H1 (cell line): ENCODE measurements around the gene GBA2. TPM values are rescaled to one million over a fixed set of nuclear protein-coding genes. Genes with fewer than 3 reads are reported as not detected.
A peak's percentile ranks its signal among the peaks of the same experiment; 100 is the strongest.

ENCODE experiments used
- CTCF ChIA-PET: fragments of 300-600 bp; sonication (Branson Sonifier 250); formaldehyde crosslinking; loops from one replicate; lab custom pipeline; 2021; ENCODE audit not compliant: partially characterized antibody; lab: Charles Lee
- POLR2A ChIA-PET: fragments of 300-600 bp; sonication (Branson Sonifier 250); formaldehyde crosslinking; loops from one replicate; lab custom pipeline; 2021; ENCODE audit warnings: inconsistent platforms; ENCODE audit not compliant: partially characterized antibody; lab: Charles Lee
- DNase-seq, 2 experiments: peaks; one replicate each; pipeline versions ENCODE4 v3.0.0 to v3.0.0-alpha.2; 2010 to 2022; ENCODE audit warnings: low spot score in 2 of 2, low read depth in 1 of 2, mixed read lengths in 1 of 2
- FAIRE-seq: peaks from 2 replicates; lab custom pipeline; 2011; peaks lifted over from hg19 to GRCh38; lab: Jason Lieb, UNC
- H2AFZ ChIP-seq: 2 replicates; pipeline ENCODE4 v1.8.1; 2012; ENCODE audit warnings: low read length, inconsistent platforms
- H2AK5ac ChIP-seq: 2 replicates; pipeline ENCODE4 v1.6.1; 2013; ENCODE audit warnings: low read depth, low read length
- H2BK120ac ChIP-seq: replicated peaks from 2 replicates; pipeline ENCODE3; 2013; ENCODE audit warnings: low read depth, low read length, inconsistent platforms
- H2BK12ac ChIP-seq: 2 replicates; pipeline ENCODE4 v1.6.1; 2013; ENCODE audit warnings: low read depth, low read length
- H2BK15ac ChIP-seq: 2 replicates; pipeline ENCODE4 v1.6.1; 2013; ENCODE audit warnings: low read length
- H2BK20ac ChIP-seq: 2 replicates; pipeline ENCODE4 v1.6.1; 2013; ENCODE audit warnings: low read length
- H2BK5ac ChIP-seq: 2 replicates; pipeline ENCODE4 v1.6.1; 2013; ENCODE audit warnings: low read depth, low read length
- H3K14ac ChIP-seq: 2 replicates; pipeline ENCODE4 v1.6.1; 2013; ENCODE audit warnings: inconsistent platforms; ENCODE audit not compliant: insufficient read length
- H3K18ac ChIP-seq: 2 replicates; pipeline ENCODE4 v1.6.1; 2013; ENCODE audit warnings: low read length; ENCODE audit errors: extremely low read depth
- H3K23ac ChIP-seq: 2 replicates; pipeline ENCODE4 v1.6.1; 2013; ENCODE audit warnings: inconsistent platforms; ENCODE audit not compliant: insufficient read length
- H3K23me2 ChIP-seq: 2 replicates; pipeline ENCODE4 v1.6.1; 2013; ENCODE audit warnings: low read depth, low read length
- H3K27ac ChIP-seq: 2 replicates; pipeline ENCODE4 v1.6.1; 2011; ENCODE audit warnings: low read depth, low read length, inconsistent platforms
- H3K27me3 ChIP-seq, 4 experiments: replicated peaks in 1 of 4; 1 replicate in 1 of 4; 2 replicates in 3 of 4; pipeline versions ENCODE4 v1.6.1 to v1.8.1; 2011 to 2013; ENCODE audit warnings: low read length in 3 of 4, mild to moderate bottlenecking in 3 of 4, inconsistent platforms in 2 of 4, mixed read lengths in 2 of 4, moderate library complexity in 1 of 4; ENCODE audit not compliant: control insufficient read depth in 3 of 4, insufficient read depth in 3 of 4; ENCODE audit errors: extremely low read depth in 1 of 4
- H3K36me3 ChIP-seq, 4 experiments: 2 replicates each; pipeline versions ENCODE4 v1.6.1 to v1.8.1; 2011 to 2013; ENCODE audit warnings: mild to moderate bottlenecking in 4 of 4, low read length in 3 of 4, moderate library complexity in 2 of 4, control low read depth in 1 of 4, inconsistent platforms in 1 of 4; ENCODE audit not compliant: insufficient read depth in 4 of 4, control insufficient read depth in 2 of 4
- H3K4ac ChIP-seq: replicated peaks from 2 replicates; pipeline ENCODE3; 2013; ENCODE audit warnings: low read length, low read depth, mixed read lengths, inconsistent platforms; ENCODE audit not compliant: insufficient read length
- H3K4me1 ChIP-seq, 4 experiments: replicated peaks in 1 of 4; 1 replicate in 1 of 4; 2 replicates in 3 of 4; pipeline versions ENCODE4 v1.6.1 to v1.8.1; 2011 to 2013; ENCODE audit warnings: low read length in 3 of 4, inconsistent platforms in 2 of 4, mixed read lengths in 1 of 4; ENCODE audit not compliant: insufficient read depth in 4 of 4, control insufficient read depth in 3 of 4
- H3K4me2 ChIP-seq, 2 experiments: 2 replicates each; pipeline versions ENCODE4 v1.6.1 to v1.8.1; 2011 to 2013; ENCODE audit warnings: low read depth in 2 of 2, low read length in 2 of 2, control low read depth in 1 of 2, inconsistent platforms in 1 of 2, mild to moderate bottlenecking in 1 of 2; ENCODE audit not compliant: insufficient read depth in 1 of 2
- H3K4me3 ChIP-seq, 4 experiments: fragments of 200-600, 300-600 bp in 1 of 4; sonication (generic), shearing (Covaris generic), sonication (Bioruptor Twin) in 1 of 4; 2 replicates each; pipeline versions ENCODE4 v1.5.1 to v1.8.1; 2011 to 2016; ENCODE audit warnings: low read length in 4 of 4, low read depth in 3 of 4, control low read depth in 2 of 4, inconsistent platforms in 2 of 4, mild to moderate bottlenecking in 2 of 4, mixed read lengths in 1 of 4, moderate library complexity in 1 of 4; ENCODE audit not compliant: insufficient read depth in 2 of 4; ENCODE audit errors: extremely low read depth in 1 of 4
- H3K56ac ChIP-seq: replicated peaks from 2 replicates; pipeline ENCODE3; 2013; ENCODE audit warnings: low read depth, mild to moderate bottlenecking, mixed read lengths, low read length, inconsistent platforms; ENCODE audit not compliant: insufficient read length
- H3K79me1 ChIP-seq: 2 replicates; pipeline ENCODE4 v1.6.1; 2013; ENCODE audit warnings: low read depth, low read length, control low read depth
- H3K79me2 ChIP-seq, 2 experiments: 2 replicates each; pipeline versions ENCODE4 v1.6.1 to v1.8.1; 2012 to 2013; ENCODE audit warnings: low read length in 2 of 2, mild to moderate bottlenecking in 2 of 2, inconsistent platforms in 1 of 2; ENCODE audit not compliant: insufficient read depth in 2 of 2, control insufficient read depth in 1 of 2
- H3K9ac ChIP-seq, 4 experiments: replicated peaks in 1 of 4; 1 replicate in 1 of 4; 2 replicates in 3 of 4; pipeline versions ENCODE4 v1.6.1 to v1.8.1; 2011 to 2013; ENCODE audit warnings: low read depth in 3 of 4, low read length in 3 of 4, control low read depth in 2 of 4, mild to moderate bottlenecking in 2 of 4, moderate library complexity in 2 of 4, inconsistent platforms in 1 of 4; ENCODE audit errors: extremely low read depth in 1 of 4
- H3K9me3 ChIP-seq, 2 experiments: 2 replicates each; pipeline versions ENCODE4 v1.6.1 to v1.8.1; 2012 to 2013; ENCODE audit warnings: mild to moderate bottlenecking in 2 of 2, moderate library complexity in 2 of 2, control low read depth in 1 of 2, inconsistent platforms in 1 of 2, low read depth in 1 of 2, low read length in 1 of 2, mixed read lengths in 1 of 2; ENCODE audit not compliant: insufficient read depth in 2 of 2
- H4K20me1 ChIP-seq, 2 experiments: replicated peaks in 1 of 2; 2 replicates each; pipeline versions ENCODE3 to v1.8.1; 2011 to 2013; ENCODE audit warnings: inconsistent platforms in 2 of 2, low read length in 2 of 2, mild to moderate bottlenecking in 1 of 2; ENCODE audit not compliant: insufficient read depth in 2 of 2, control insufficient read depth in 1 of 2
- H4K5ac ChIP-seq: 2 replicates; pipeline ENCODE4 v1.6.1; 2013; ENCODE audit warnings: low read length, low read depth, mixed read lengths, inconsistent platforms; ENCODE audit not compliant: insufficient read length
- H4K8ac ChIP-seq: 2 replicates; pipeline ENCODE4 v1.8.0; 2013; ENCODE audit warnings: mild to moderate bottlenecking, moderate library complexity, low read length, inconsistent platforms; ENCODE audit not compliant: insufficient read depth; ENCODE audit errors: extremely low read depth
- H4K91ac ChIP-seq: replicated peaks from 2 replicates; pipeline ENCODE3; 2013; ENCODE audit warnings: low read length, mixed read lengths, inconsistent platforms; ENCODE audit not compliant: insufficient read length
- BACH1 ChIP-seq: IDR thresholded peaks from 2 replicates; pipeline ENCODE4 v1.6.1; 2012; ENCODE audit warnings: low read length, improper control_type of control experiment
- CREB1 ChIP-seq: IDR thresholded peaks from 2 replicates; pipeline ENCODE4 v1.6.1; 2012; ENCODE audit warnings: inconsistent platforms
- MAFK ChIP-seq: IDR thresholded peaks from 2 replicates; pipeline ENCODE4 v1.6.1; 2012; ENCODE audit warnings: low read depth, mild to moderate bottlenecking, improper control_type of control experiment, low read length
- WGBS, 2 experiments: shearing (Covaris generic) in 1 of 2; methylation state at CpG; one replicate each; pipeline versions ENCODE4 v1.1.6 to v1.1.7; 2013 to 2015; ENCODE audit warnings: low lambda C conversion rate in 2 of 2, mixed read lengths in 2 of 2, inconsistent platforms in 1 of 2, low coverage in 1 of 2, missing lambda C conversion rate in 1 of 2; ENCODE audit not compliant: insufficient replicate concordance in 2 of 2, insufficient coverage in 1 of 2, insufficient read length in 1 of 2; ENCODE audit errors: extremely low coverage in 1 of 2, missing lambda C conversion rate in 1 of 2; 5-methylcytosine and 5-hydroxymethylcytosine counted together
- polyA plus RNA-seq, 7 experiments: library from polyadenylated mRNA; depleted of rRNA in 3 of 7; stranded (reverse) in 5 of 7; unstranded in 2 of 7; fragments of >200 nt in 5 of 7; fragments of 200-250 nt in 2 of 7; gene quantifications; 1 replicate in 5 of 7; 2 replicates in 1 of 7; 4 replicates in 1 of 7; pipeline versions ENCODE4 v1.2.1 to v1.2.3, GENCODE V29; 2011 to 2013; ENCODE audit warnings: missing spikeins in 2 of 7, mixed read lengths in 2 of 7
- total RNA-seq: library from RNA; stranded (reverse); fragmentation: NEBNext Ultra II Directional; extraction: Animal tissue kit (Norgen Biotek cat#: 25700); gene quantifications from 2 replicates; pipeline ENCODE4 v1.2.1, GENCODE V29; 2021

GBA2 gene
- total and polyA plus RNA-seq, 2 of the 8 experiments (the other 6 are each of a cell fraction or from before 2014, with no cell fraction given) = 64.2 to 71.9 TPM

DNA sequence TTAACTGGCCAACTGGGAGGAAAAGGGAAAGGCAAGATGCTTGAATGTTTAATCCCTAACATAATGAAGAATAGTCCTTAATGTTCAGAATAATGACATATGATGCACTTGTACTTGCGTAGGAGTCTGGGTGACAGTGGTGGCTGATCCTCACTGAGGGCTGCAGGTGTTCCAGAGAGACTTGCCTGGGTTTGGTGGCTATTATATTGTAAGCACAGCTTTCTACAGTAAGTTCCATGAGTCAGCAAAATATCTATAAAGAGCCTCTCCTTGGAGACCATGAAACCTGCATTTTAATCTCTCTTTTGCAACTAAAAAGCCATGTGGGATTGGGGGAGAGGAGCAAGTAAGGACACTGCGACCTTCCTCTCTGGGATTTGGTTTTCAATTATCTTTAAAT is 40.5 kb upstream of the GBA2 start:
- H3K79me2 ChIP-seq = no peaks in the 10 kb centered on the region
- ChIA-PET POLR2A (interaction anchor here (1.0 to 3.9 kb wide), 6 partner anchors 10 to 57 kb away, joined by 3 to 38 read pairs (median 3); partner anchors contain the start of genes CREB3, HINT2 and SPAG8), CTCF (interaction anchor here (0.6 to 4.0 kb wide), 49 partner anchors 9 to 174 kb away, joined by 3 to 67 read pairs (median 5); partner anchors contain the start of genes FAM221B, HINT2, MSMP and SPAG8)
- no peak overlapping the region for H2BK5ac ChIP-seq
- H3K4me1 ChIP-seq = peaks cover 5 to 13% (median 7%) of the 10 kb centered on the region in 4 experiments; a peak in 6 of 7 replicates
- no peak overlapping the region; a peak in 1 of 4 replicates for H3K4me2 ChIP-seq
- peaks cover 5% of the 10 kb centered on the region; the same call in 1 of the 2 replicates for H3K23me2 ChIP-seq
- no peak overlapping the region for H2BK15ac ChIP-seq
- H4K20me1 ChIP-seq = no peaks in the 10 kb centered on the region
- peaks cover 0 to 10% (median 0%) of the 10 kb centered on the region in 4 experiments; a peak in 4 of 7 replicates for H3K27me3 ChIP-seq
- no peak overlapping the region for H4K91ac ChIP-seq
- H3K79me1 ChIP-seq = no peaks in the 10 kb centered on the region
- no peak overlapping the region for H4K8ac ChIP-seq
- FAIRE-seq = no peak
- no peak for DNase-seq
- no peak overlapping the region for H2AK5ac ChIP-seq
- no peak overlapping the region for H3K4ac ChIP-seq
- H3K18ac ChIP-seq = no peak overlapping the region
- H3K27ac ChIP-seq = no peak overlapping the region
- WGBS, 2 experiments = 83% methylated on average over 2 of the region's 2 CpGs; no CpG with 5 or more reads in 1 of the 2 experiments
- no peak overlapping the region; a peak in 2 of 7 replicates for H3K9ac ChIP-seq
- no peak overlapping the region for H3K56ac ChIP-seq
- no peak overlapping the region for H2AFZ ChIP-seq
- H3K4me3 ChIP-seq = no peak overlapping the region
- H3K14ac ChIP-seq = no peak overlapping the region
- H4K5ac ChIP-seq = no peak overlapping the region
- H2BK12ac ChIP-seq = no peak overlapping the region
- H3K23ac ChIP-seq = no peak overlapping the region
- H2BK120ac ChIP-seq = no peak overlapping the region
- H3K9me3 ChIP-seq = no peaks in the 10 kb centered on the region
- no peak overlapping the region for H2BK20ac ChIP-seq
- no peaks in the 10 kb centered on the region for H3K36me3 ChIP-seq
- no peak for TF ChIP-seq CREB1
- peak; percentile 86 for TF ChIP-seq MAFK
- TF ChIP-seq BACH1 = 0 out of 2 replicates have a peak, but pooled peaks have one; percentile 16
